HG03457 (cell line): Measurements from ENCODE around the gene CFAP90.

Experiments used
- ATAC-seq: cut with Tn5 transposase; IDR thresholded peaks from one replicate; pipeline ENCODE4 v1.9.1; 2021; ENCODE audit warnings: moderate number of reproducible peaks; ENCODE audit not compliant: unreplicated experiment

The CFAP90 gene

GRCh38 chr5:7868773-7869473, 18.0 kb upstream of the CFAP90 start, which contains the start of the genes FASTKD3 and MTRR:
TSS of gene FASTKD3 (minus strand) at chr5:7869031. CDS start at chr5:7868083, 948 bp downstream.
TSS of gene MTRR (plus strand) at chr5:7869148. CDS start at chr5:7870795, 1,647 bp downstream.
- peak; percentile 97 for ATAC-seq

GRCh38 chr5:7868427-7868772, 17.5 kb upstream of the CFAP90 start:
- ATAC-seq = no peak

GRCh38 chr5:7867260-7867659, 16.3 kb upstream of the CFAP90 start:
- no peak for ATAC-seq

GRCh38 chr5:7866196-7866595, 15.3 kb upstream of the CFAP90 start:
- no peak for ATAC-seq

DNA sequence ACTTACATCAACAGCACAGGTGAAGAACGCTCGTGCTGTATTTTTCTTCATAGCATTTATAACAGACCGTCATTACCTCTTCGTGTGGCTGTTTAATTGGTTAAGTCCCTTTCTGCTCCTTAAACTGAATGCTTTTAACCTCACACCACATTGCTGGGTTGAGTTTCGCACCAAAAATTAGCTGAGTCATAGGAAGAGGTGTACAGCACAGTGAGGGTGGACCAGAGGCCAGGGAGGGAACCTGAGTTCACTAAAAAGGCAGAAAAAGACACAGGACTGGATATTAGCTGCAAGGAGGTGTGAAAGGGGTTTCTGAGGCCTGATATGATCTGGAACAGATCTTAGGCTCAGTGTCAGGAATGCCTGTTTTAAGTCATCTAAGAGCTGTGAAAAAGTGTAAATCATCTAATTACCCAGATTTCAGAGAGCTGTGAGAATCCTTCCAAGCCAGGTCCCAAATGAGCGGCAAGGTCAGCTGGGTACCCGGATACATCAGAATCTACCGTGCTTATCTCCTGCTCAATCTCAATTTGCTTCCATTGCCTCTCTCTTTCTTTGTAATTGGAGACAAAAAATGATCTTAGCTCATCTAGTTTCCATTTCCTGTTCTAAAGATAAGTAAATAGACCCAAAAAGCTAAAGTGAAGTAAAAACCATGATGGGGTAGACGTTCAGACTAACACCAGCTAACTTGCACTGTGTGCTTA, 7.1 kb upstream of the CFAP90 start:
- ATAC-seq = no peak

DNA sequence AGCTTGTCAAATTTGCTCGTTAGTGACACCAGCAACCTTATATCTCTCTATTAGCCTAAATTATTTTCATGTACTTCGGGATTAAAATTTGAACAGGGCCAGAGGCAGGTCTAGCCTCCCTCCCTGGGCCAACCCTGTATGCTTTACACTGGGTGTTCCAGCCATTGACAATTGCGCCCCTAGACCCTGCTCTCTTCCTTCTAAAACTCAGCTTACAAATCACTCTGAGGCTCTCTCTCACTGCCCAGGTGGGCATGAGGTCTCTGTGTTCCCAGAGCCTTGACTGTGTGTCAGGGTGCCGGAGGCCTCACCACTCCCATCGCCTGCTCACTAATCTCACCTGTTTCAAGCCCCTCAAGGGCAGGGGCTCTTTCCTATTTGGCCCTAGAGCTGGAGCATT, 6.4 kb upstream of the CFAP90 start:
- no peak for ATAC-seq

- no peak for ATAC-seq
Measured at GRCh38 chr5:7856855-7857254, 5.9 kb upstream of the CFAP90 start.

GRCh38 chr5:7855611-7856010, 4.7 kb upstream of the CFAP90 start:
- no peak for ATAC-seq

GRCh38 chr5:7852988-7853387, 2.1 kb upstream of the CFAP90 start:
- no peak for ATAC-seq

GRCh38 chr5:7852542-7852941, 1.6 kb upstream of the CFAP90 start:
- no peak for ATAC-seq

DNA sequence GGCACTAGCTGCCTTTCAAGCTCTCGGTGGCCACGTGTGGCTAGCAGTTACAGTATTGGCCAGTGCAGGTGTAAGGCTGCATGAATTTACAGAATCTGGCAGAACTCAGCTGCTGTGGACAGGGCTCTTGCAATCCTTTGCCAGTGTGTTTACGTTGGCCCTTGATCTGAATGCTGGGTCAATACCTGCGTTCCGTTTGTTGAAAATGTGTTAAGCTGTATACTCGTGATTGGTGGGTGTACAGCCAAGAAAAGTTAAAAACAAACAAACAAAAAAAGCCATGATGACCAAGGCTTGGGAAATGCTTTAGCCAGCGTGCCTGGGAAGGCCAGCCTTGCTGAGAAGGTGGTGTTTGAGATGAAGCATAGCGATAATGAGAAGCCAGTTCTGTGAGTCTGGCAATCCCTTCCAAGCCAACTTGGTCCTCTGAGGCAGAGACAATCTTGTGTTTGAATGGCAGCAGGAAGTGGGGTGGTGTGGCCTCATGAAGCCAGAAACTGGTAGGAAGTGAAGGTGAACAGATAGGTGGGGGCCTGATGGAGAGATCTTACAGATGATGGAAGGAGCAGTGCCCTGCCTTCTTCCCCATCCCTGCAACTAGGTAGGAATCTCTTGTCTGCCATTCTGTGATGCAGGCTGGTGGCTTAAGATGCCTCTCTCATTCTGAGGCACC, 820 bp upstream of the CFAP90 start:
- no peak for ATAC-seq

GRCh38 chr5:7851240-7851592, 283 bp upstream of the CFAP90 start:
- no peak for ATAC-seq

GRCh38 chr5:7849681-7850394, 1.1 kb downstream of the CFAP90 start:
- no peak for ATAC-seq

DNA sequence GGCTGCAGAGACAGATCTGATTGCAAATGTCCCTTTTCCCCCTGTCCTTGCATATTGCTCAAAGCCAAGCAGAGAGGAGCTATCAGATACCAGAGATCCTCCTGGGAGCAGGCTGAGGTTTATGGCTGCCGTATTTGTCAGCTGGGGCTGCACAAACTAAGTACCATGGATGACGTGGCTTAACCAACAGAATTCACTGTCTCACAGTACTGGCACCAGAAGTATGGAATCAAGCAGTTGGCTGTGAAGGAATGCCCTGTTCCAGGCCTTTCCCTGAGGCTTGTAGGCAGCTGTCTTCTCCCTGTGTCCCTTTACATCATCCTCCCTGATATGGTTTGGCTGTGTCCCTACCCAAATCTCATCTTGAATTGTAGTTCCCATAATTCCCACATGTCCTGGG, 2.6 kb downstream of the CFAP90 start:
- ATAC-seq = no peak

DNA sequence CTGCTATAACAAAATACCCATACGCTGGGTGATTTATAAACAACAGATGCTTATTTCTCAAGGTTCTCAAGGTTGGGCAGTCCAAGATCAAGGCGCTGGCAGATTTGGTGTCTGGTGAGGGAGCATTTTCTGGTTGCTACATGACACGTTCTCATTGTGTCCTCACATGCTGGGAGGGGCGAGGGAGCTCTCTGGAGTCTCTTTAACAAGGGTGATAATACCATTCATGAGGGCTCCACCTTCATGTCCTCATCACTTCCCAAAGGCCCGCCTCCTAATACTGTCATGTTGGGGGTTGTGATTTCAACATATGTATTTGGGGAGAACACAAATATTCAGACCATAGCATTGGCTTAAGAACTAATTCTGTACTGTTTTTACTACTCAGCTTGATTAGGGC, 4.6 kb downstream of the CFAP90 start:
- ATAC-seq = no peak

- ATAC-seq = no peak
Measured at GRCh38 chr5:7845557-7845956, 5.4 kb downstream of the CFAP90 start.

- no peak for ATAC-seq
Measured at GRCh38 chr5:7844901-7845300, 6.0 kb downstream of the CFAP90 start.

DNA sequence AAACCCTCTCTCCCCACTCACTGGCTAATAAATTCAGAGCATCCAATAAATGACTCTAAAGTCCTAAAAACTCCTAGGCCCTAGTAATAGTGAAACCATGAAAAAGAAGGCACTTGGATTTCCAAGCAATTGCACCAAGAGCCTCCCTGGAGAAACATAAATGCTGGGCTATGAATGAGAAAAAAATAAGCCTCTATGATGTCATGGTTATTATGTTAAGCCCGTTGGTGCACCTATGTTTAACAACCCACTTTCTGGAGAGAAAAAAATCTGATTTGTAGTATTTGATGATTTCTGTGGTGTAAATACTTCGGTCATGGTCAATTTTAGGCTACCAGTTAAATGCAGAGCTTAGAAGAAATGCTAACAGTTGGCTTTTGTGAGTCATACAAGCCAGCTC, 8.4 kb downstream of the CFAP90 start:
- no peak for ATAC-seq

DNA sequence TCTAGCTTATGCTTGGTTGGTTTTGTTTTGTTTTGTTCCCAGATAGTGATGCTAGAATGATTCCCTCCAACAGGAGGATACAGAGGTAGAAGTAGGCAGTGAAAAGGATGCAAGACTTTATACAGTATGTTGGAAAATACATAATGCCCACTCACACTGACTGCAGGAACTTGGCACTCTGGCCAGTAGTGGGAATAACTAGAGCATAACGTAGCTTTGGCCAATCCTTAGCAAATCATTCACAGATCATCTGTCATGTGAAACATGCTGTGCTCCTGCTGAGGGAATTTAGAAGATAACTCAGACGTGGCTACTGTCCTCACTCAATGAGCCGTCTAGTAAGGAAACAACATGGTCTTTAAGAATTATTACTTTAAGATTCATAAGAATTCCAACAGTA, 13.5 kb downstream of the CFAP90 start:
- ATAC-seq = no peak

GRCh38 chr5:7834982-7835381, 16.0 kb downstream of the CFAP90 start:
- ATAC-seq = no peak

- no peak for ATAC-seq
Measured at GRCh38 chr5:7828269-7828668, 22.7 kb downstream of the CFAP90 start.

DNA sequence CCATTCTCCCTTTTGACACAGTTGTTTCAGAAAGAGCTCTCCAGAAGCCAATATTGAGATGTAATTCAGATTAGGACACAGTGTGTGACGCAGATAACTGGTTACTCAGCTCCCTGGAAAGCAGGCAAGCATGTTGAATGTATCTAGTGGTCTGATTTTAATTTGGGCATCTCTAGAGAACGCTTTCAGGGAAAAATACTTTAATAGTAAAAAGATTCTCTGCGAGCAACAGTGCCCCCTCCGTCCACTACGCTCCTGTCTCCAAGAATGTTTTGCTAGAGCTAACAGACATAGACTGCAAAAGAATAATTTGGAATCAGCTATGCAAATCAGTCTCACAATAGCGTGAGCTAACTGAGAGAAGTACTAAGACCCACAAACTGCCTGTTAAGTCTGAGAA, 23.3 kb downstream of the CFAP90 start:
- ATAC-seq = no peak
